HepG2 (cell line): ENCODE measurements around the gene EPS8. TPM values are rescaled to one million over a fixed set of nuclear protein-coding genes. Genes with fewer than 3 reads are reported as not detected.

Experiments used
- ATF1 ChIP-seq: IDR thresholded peaks from 2 replicates; pipeline ENCODE4 v1.6.1; 2016; ENCODE audit warnings: mild to moderate bottlenecking, control low read depth
- CREB1 ChIP-seq, 2 experiments: fragments of 450-650 bp in 1 of 2; IDR thresholded peaks; 2 replicates each; pipeline ENCODE4 v1.6.1; 2016 to 2017; ENCODE audit warnings: control low read depth in 1 of 2, mild to moderate bottlenecking in 1 of 2, missing compliant biosample characterization in 1 of 2, missing genetic modification characterization in 1 of 2
- DR1 ChIP-seq: sonication (generic); formaldehyde crosslinking; IDR thresholded peaks from 2 replicates; pipeline ENCODE4 v1.8.0; 2021; ENCODE audit warnings: mild to moderate bottlenecking, missing genetic modification reagents, inconsistent platforms
- ERF ChIP-seq: IDR thresholded peaks from 2 replicates; pipeline ENCODE4 v1.6.1; 2018; ENCODE audit warnings: missing biosample characterization, missing genetic modification reagents
- HDAC2 ChIP-seq: sonication (generic); formaldehyde crosslinking; IDR thresholded peaks from 2 replicates; pipeline ENCODE4 v1.4.0; 2020; ENCODE audit warnings: missing genetic modification reagents
- KLF6 ChIP-seq: IDR thresholded peaks from 2 replicates; pipeline ENCODE4 v1.8.0; 2016; ENCODE audit warnings: missing biosample characterization, missing genetic modification reagents
- NCOA2 ChIP-seq: sonication (generic); formaldehyde crosslinking; IDR thresholded peaks from 2 replicates; pipeline ENCODE4 v1.8.0; 2022; ENCODE audit warnings: inconsistent platforms
- NONO ChIP-seq, 2 experiments: fragments of 450-650 bp in 1 of 2; sonication (generic) in 1 of 2; formaldehyde crosslinking in 1 of 2; IDR thresholded peaks in 1 of 2; conservative IDR thresholded peaks in 1 of 2; 2 replicates each; pipeline versions ENCODE4 v1.6.1 to v1.8.0; 2017 to 2022; ENCODE audit warnings: mild to moderate bottlenecking in 1 of 2, missing genetic modification reagents in 1 of 2, moderate library complexity in 1 of 2
- RELA ChIP-seq: sonication (generic); formaldehyde crosslinking; IDR thresholded peaks from 2 replicates; pipeline ENCODE4 v1.4.0; 2020; ENCODE audit warnings: missing genetic modification reagents
- REPIN1 ChIP-seq: sonication (generic); formaldehyde crosslinking; IDR thresholded peaks from 2 replicates; pipeline ENCODE4 v1.8.0; 2022; ENCODE audit warnings: missing genetic modification reagents, low read depth, mild to moderate bottlenecking, borderline replicate concordance
- SALL1 ChIP-seq: sonication (generic); formaldehyde crosslinking; IDR thresholded peaks from 2 replicates; pipeline ENCODE4 v1.8.0; 2022; ENCODE audit warnings: mild to moderate bottlenecking, missing genetic modification reagents
- SOX13 ChIP-seq, 3 experiments: fragments of 450-650 bp in 1 of 3; sonication (generic) in 1 of 3; formaldehyde crosslinking in 1 of 3; IDR thresholded peaks in 2 of 3; conservative IDR thresholded peaks in 1 of 3; 2 replicates each; pipeline versions ENCODE4 v1.5.0 to v1.6.1; 2016 to 2020; ENCODE audit warnings: antibody characterized with exemption in 1 of 3, mild to moderate bottlenecking in 1 of 3, missing compliant biosample characterization in 1 of 3, missing genetic modification reagents in 1 of 3, moderate library complexity in 1 of 3
- STAG1 ChIP-seq: sonication (generic); formaldehyde crosslinking; IDR thresholded peaks from 2 replicates; pipeline ENCODE4 v1.4.0; 2020; ENCODE audit warnings: missing genetic modification reagents
- TEAD3 ChIP-seq: optimal IDR thresholded peaks from 2 replicates; pipeline ENCODE3; 2016; ENCODE audit warnings: borderline replicate concordance
- ZNF331 ChIP-seq: sonication (generic); formaldehyde crosslinking; IDR thresholded peaks from 2 replicates; pipeline ENCODE4 v1.4.0; 2020; ENCODE audit warnings: missing genetic modification reagents
- ZNF563 ChIP-seq: sonication (generic); formaldehyde crosslinking; IDR thresholded peaks from 2 replicates; pipeline ENCODE4 v1.8.0; 2022; ENCODE audit warnings: mild to moderate bottlenecking, moderate library complexity, missing genetic modification reagents
- ZNF816 ChIP-seq: sonication (generic); formaldehyde crosslinking; IDR thresholded peaks from 2 replicates; pipeline ENCODE4 v1.8.0; 2022; ENCODE audit warnings: missing genetic modification reagents, mild to moderate bottlenecking, borderline replicate concordance
- ZSCAN20 ChIP-seq: sonication (generic); formaldehyde crosslinking; IDR thresholded peaks from 2 replicates; pipeline ENCODE4 v1.4.0; 2020; ENCODE audit warnings: missing genetic modification reagents, mild to moderate bottlenecking, borderline replicate concordance
- polyA plus RNA-seq, 8 experiments: library from polyadenylated mRNA; depleted of rRNA in 3 of 8; stranded (reverse) in 7 of 8; unstranded in 1 of 8; fragments of >200 nt; fragmentation: Illumina TruSeq in 4 of 8; extraction: Trizol in 4 of 8; gene quantifications; 2 replicates each; pipeline versions ENCODE4 v1.2.1 to v1.2.3, GENCODE V29; 2011 to 2016; ENCODE audit warnings: low read depth in 4 of 8, missing spikeins in 1 of 8, mixed read lengths in 1 of 8; ENCODE audit not compliant: insufficient read depth in 1 of 8
- total RNA-seq, 5 experiments: library from RNA; depleted of rRNA; stranded (reverse); fragments of >200 nt; fragmentation: Illumina TruSeq; extraction: Trizol; gene quantifications; 2 replicates each; pipeline ENCODE4 v1.2.3, GENCODE V29; 2016; ENCODE audit warnings: low read depth in 1 of 5
- TF ChIP-seq, protein P1 (sequence below): sonication (generic); formaldehyde crosslinking; IDR thresholded peaks from 2 replicates; pipeline ENCODE4 v1.8.0; 2022; ENCODE audit warnings: missing genetic modification reagents, mild to moderate bottlenecking, borderline replicate concordance
- TF ChIP-seq, protein P2 (sequence below): sonication (generic); formaldehyde crosslinking; IDR thresholded peaks from 2 replicates; pipeline ENCODE4 v1.9.0; 2021; ENCODE audit warnings: mild to moderate bottlenecking, missing genetic modification reagents

Gene EPS8
- total and polyA plus RNA-seq, 2 of the 13 experiments (the other 11 are each of a cell fraction or from before 2014, with no cell fraction given) = 37.1 to 43.4 TPM

DNA sequence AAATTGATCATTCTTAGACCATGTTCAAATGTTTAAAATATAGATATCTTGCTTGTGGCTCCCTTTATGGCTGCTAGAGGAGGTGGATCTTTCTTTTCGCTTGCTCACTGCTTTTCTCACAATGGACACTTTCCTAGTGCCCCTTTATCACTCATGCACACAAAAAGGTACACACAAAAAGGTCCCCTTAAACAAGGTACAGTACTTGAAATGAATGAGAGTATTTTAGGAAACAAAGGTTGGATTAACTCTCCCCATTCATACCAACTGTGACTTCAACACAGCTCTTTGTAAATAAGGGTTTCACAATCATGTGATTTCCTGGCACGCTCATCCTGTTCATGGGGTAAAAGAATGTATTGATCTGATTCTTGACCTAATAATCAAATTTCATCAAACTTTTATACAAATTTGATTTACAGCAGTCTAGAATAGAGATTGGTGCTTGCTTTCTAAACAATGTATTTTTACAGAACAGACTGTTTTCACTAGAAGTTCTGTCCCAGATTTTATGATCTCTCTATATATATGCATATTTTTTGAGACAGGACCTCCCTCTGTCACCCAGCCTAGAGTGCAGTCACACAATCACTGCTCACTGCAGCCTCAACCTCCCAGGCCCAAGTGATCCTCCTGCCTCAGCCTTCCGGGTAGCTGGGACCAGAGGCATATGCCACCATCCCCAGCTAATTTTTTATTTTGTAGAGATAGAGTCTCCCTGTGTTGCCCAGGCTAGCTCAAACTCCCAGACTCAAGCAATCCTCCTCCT, 34.4 kb upstream of the EPS8 start (continued):
- TF ChIP-seq REPIN1 (CRISPR knock-in tag) (peak; percentile 53; the same call in 1 of the 2 replicates), ATF1 (CRISPR knock-in tag) (peak; percentile 51; the same call in 1 of the 2 replicates), NCOA2 (CRISPR knock-in tag) (peak; percentile 92), NONO (IDR thresholded peaks at IDR 0.05) (no peak), NONO (CRISPR knock-in tag; conservative IDR thresholded peaks at IDR 0.05) (0 out of 2 replicates have a peak, but pooled peaks have one; percentile 20), DR1 (CRISPR knock-in tag) (no peak), HDAC2 (CRISPR knock-in tag) (peak; percentile 85), ZSCAN20 (0 out of 2 replicates have a peak, but pooled peaks have one; percentile 36), ERF (CRISPR knock-in tag) (no peak), STAG1 (CRISPR knock-in tag) (no peak), ZNF563 (CRISPR knock-in tag) (no peak), ZNF816 (CRISPR knock-in tag) (peak; percentile 37; the same call in 1 of the 2 replicates), TEAD3 (peak; percentile 91), CREB1 (IDR thresholded peaks at IDR 0.05) (no peak), CREB1 (CRISPR knock-in tag; IDR thresholded peaks at IDR 0.05) (peak; percentile 63), ZNF331 (peak; percentile 82; the same call in 1 of the 2 replicates), SALL1 (CRISPR knock-in tag) (peak; percentile 65; the same call in 1 of the 2 replicates), SOX13 (IDR thresholded peaks at IDR 0.05) (peak; percentile 73), SOX13 (CRISPR knock-in tag; conservative IDR thresholded peaks at IDR 0.05 in 1 of 2, IDR thresholded peaks at IDR 0.05 in 1 of 2) (peak in 1 of 2 experiments; percentile 97; a peak in 2 of 4 replicates), RELA (peak; percentile 85; the same call in 1 of the 2 replicates), KLF6 (CRISPR knock-in tag) (0 out of 2 replicates have a peak, but pooled peaks have one; percentile 13)
- TF ChIP-seq, protein P1, sequence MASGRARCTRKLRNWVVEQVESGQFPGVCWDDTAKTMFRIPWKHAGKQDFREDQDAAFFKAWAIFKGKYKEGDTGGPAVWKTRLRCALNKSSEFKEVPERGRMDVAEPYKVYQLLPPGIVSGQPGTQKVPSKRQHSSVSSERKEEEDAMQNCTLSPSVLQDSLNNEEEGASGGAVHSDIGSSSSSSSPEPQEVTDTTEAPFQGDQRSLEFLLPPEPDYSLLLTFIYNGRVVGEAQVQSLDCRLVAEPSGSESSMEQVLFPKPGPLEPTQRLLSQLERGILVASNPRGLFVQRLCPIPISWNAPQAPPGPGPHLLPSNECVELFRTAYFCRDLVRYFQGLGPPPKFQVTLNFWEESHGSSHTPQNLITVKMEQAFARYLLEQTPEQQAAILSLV (CRISPR knock-in tag) = no peak
- TF ChIP-seq, protein P2, sequence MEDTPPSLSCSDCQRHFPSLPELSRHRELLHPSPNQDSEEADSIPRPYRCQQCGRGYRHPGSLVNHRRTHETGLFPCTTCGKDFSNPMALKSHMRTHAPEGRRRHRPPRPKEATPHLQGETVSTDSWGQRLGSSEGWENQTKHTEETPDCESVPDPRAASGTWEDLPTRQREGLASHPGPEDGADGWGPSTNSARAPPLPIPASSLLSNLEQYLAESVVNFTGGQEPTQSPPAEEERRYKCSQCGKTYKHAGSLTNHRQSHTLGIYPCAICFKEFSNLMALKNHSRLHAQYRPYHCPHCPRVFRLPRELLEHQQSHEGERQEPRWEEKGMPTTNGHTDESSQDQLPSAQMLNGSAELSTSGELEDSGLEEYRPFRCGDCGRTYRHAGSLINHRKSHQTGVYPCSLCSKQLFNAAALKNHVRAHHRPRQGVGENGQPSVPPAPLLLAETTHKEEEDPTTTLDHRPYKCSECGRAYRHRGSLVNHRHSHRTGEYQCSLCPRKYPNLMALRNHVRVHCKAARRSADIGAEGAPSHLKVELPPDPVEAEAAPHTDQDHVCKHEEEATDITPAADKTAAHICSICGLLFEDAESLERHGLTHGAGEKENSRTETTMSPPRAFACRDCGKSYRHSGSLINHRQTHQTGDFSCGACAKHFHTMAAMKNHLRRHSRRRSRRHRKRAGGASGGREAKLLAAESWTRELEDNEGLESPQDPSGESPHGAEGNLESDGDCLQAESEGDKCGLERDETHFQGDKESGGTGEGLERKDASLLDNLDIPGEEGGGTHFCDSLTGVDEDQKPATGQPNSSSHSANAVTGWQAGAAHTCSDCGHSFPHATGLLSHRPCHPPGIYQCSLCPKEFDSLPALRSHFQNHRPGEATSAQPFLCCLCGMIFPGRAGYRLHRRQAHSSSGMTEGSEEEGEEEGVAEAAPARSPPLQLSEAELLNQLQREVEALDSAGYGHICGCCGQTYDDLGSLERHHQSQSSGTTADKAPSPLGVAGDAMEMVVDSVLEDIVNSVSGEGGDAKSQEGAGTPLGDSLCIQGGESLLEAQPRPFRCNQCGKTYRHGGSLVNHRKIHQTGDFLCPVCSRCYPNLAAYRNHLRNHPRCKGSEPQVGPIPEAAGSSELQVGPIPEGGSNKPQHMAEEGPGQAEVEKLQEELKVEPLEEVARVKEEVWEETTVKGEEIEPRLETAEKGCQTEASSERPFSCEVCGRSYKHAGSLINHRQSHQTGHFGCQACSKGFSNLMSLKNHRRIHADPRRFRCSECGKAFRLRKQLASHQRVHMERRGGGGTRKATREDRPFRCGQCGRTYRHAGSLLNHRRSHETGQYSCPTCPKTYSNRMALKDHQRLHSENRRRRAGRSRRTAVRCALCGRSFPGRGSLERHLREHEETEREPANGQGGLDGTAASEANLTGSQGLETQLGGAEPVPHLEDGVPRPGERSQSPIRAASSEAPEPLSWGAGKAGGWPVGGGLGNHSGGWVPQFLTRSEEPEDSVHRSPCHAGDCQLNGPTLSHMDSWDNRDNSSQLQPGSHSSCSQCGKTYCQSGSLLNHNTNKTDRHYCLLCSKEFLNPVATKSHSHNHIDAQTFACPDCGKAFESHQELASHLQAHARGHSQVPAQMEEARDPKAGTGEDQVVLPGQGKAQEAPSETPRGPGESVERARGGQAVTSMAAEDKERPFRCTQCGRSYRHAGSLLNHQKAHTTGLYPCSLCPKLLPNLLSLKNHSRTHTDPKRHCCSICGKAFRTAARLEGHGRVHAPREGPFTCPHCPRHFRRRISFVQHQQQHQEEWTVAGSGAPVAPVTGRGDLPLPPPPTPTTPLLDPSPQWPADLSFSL = peak; percentile 81
